MG63 (cell line): ENCODE data around the gene SLC4A7. TPM values are rescaled to one million over a fixed set of nuclear protein-coding genes. Genes with fewer than 3 reads are reported as not detected.
"Not testable (repeated sequence)": the region's sequence is repeated elsewhere in the genome, so short reads cannot be mapped to it uniquely, and the experiment has no call there.

Experiments
- DNase-seq: peaks from one replicate; pipeline ENCODE4 v3.0.0-alpha.2; 2020
- H3K27me3 ChIP-seq: fragments of 250-450 bp; sonication (Bioruptor Pico); 2 replicates; pipeline ENCODE4 v1.5.1; 2020; ENCODE audit warnings: mild to moderate bottlenecking, moderate library complexity
- H3K36me3 ChIP-seq: fragments of 250-450 bp; sonication (Bioruptor Pico); 2 replicates; pipeline ENCODE4 v1.5.1; 2020; ENCODE audit warnings: mild to moderate bottlenecking, moderate library complexity
- H3K4me3 ChIP-seq: fragments of 250-450 bp; sonication (Bioruptor Pico); 2 replicates; pipeline ENCODE4 v1.5.1; 2020; ENCODE audit warnings: mild to moderate bottlenecking, moderate library complexity
- H3K9me3 ChIP-seq: fragments of 250-450 bp; sonication (Bioruptor Pico); 2 replicates; pipeline ENCODE4 v1.5.1; 2020; ENCODE audit warnings: mild to moderate bottlenecking, moderate library complexity
- total RNA-seq: library from RNA; depleted of rRNA; stranded (reverse); fragments of >200 nt; shearing (Covaris generic); gene quantifications from 2 replicates; pipeline ENCODE4 v1.2.3, GENCODE V29; 2014; ENCODE audit warnings: low replicate concordance

SLC4A7 gene
- total RNA-seq, 1 experiment from 2014 or later = 21.6 TPM

DNA sequence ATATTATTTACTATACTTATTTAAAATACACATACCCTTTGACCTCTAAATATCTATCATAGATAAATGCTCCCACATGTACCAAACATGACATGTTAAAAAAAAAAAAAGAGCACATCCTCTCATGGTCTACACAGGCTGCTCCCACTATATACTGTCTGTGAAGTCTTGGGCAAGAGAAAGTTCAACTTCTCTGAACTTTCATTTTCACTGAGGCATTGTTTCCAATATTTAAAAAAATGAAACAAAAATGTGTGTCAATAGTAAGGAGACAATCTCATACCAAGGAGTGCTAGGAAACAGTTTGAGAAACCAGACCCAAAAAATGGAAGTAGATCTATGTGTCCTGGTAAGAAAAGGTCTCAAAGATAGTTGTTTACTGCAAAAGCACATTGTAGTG, 29.3 kb downstream of the SLC4A7 start:
- H3K36me3 ChIP-seq = peaks cover 39% of the 10 kb centered on the region
- H3K4me3 ChIP-seq = no peak overlapping the region
- H3K27me3 ChIP-seq = no peaks in the 10 kb centered on the region
- DNase-seq = no peak
- no peaks in the 10 kb centered on the region for H3K9me3 ChIP-seq

GRCh38 chr3:27454461-27454860, 29.7 kb downstream of the SLC4A7 start:
- Histone ChIP-seq H3K27me3 (no peaks in the 10 kb centered on the region), H3K9me3 (no peaks in the 10 kb centered on the region), H3K4me3 (no peak overlapping the region), H3K36me3 (peaks cover 39% of the 10 kb centered on the region)
- DNase-seq = no peak

- DNase-seq = no peak
- Histone ChIP-seq H3K36me3 (peaks cover 45% of the 10 kb centered on the region), H3K4me3 (no peak overlapping the region), H3K9me3 (no peaks in the 10 kb centered on the region), H3K27me3 (no peaks in the 10 kb centered on the region)
Measured at GRCh38 chr3:27452368-27453090, 31.7 kb downstream of the SLC4A7 start.

DNA sequence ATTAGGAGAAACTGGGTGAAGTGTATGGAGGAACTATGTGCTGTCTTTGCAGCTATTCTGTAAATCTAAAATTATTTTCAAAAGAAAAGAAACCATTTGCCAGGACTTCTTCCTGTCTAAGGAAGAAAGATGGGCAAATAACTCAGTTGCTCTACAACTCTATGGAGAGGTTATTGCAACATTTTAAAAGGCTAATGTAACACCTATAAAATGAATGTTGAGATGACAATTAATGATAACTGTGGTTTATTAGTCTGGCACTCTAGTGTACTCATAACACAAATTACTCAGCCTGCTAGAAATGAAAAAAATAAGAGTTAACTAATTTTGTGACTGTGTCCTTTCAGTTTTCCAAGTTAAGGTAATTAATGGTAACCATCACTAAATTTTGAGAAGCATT, 32.3 kb downstream of the SLC4A7 start:
- no peak for DNase-seq
- Histone ChIP-seq H3K9me3 (no peaks in the 10 kb centered on the region), H3K4me3 (no peak overlapping the region), H3K36me3 (peaks cover 39% of the 10 kb centered on the region), H3K27me3 (no peaks in the 10 kb centered on the region)

DNA sequence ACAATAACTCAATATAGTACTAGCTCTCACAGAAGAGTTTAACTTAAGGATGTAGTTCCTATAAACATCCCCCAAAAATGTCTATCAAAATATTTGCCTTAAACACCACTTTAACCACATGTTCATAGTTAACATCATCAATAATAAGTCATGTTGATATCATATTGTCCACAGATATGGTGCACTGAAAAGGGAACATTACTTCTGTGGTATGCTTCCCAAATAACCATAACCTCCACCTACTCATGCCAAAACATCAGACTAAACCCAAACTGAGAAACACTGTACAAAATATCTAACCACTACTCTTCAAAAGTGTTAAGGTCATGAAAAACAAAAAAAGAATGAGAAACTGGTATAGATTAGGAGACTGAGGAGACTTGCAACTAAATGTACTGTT, 32.9 kb downstream of the SLC4A7 start:
- H3K9me3 ChIP-seq = no peaks in the 10 kb centered on the region
- H3K36me3 ChIP-seq = peaks cover 39% of the 10 kb centered on the region
- no peak overlapping the region for H3K4me3 ChIP-seq
- no peaks in the 10 kb centered on the region for H3K27me3 ChIP-seq
- no peak for DNase-seq

DNA sequence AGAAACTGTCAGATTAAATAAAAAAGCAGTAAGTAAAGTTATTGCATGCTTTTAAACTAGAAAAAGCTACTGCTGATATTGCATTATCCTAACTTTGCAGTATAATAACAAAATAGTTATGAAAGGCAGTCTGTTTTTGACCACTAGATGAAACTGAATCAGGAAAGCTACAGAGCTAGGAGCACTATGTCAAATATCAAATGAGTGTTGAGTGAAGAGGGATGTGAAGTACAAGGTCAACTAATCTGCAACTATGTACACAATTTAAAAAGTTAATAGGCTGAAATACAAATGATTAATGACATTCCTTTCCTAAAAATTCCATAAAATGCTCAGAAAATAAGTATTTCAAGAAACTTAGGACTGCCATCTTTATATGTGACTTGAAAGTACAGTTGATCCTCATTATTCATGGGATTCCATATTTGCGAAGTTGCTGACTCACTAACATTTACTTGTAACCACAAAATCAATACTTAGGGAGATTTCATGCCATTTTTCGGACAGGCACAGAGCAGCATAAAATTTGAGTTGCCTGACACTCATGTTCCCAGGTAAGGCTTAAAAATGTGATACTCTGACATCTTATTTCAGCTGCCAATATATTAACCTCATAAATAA, 34.5 kb downstream of the SLC4A7 start:
- Histone ChIP-seq H3K36me3 (peaks cover 42% of the 10 kb centered on the region), H3K4me3 (no peak overlapping the region), H3K9me3 (no peaks in the 10 kb centered on the region), H3K27me3 (no peaks in the 10 kb centered on the region)
- DNase-seq = no peak

DNA sequence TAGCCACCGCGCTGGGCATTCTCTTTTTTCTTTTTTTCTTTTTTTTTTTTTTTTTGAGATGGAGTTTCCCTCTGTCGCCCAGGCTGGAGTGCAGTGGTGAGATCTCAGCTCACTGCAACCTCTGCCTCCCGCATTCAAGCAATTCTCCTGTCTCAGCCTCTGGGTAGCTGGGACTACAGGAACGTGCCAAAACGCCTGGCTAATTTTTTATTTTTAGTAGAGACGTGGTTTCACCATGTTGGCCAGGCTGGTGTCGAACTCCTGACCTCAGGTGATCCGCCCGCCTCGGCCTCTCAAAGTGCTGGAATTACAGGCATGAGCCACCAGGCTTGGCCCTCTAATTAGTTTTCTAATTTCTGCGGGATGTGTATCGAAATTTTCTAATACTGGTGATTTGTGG, 41.2 kb downstream of the SLC4A7 start:
- not testable (repeated sequence) for H3K4me3 ChIP-seq, DNase-seq, H3K9me3 ChIP-seq, H3K27me3 ChIP-seq
- H3K36me3 ChIP-seq = peaks cover 53% of the 10 kb centered on the region

GRCh38 chr3:27438352-27438751, 45.8 kb downstream of the SLC4A7 start:
- H3K4me3 ChIP-seq = not testable (repeated sequence)

GRCh38 chr3:27431116-27431515, 53.1 kb downstream of the SLC4A7 start:
- peaks cover 79% of the 10 kb centered on the region for H3K36me3 ChIP-seq
- no peaks in the 10 kb centered on the region for H3K27me3 ChIP-seq
- H3K4me3 ChIP-seq = no peak overlapping the region
- DNase-seq = peak; percentile 64
- H3K9me3 ChIP-seq = no peaks in the 10 kb centered on the region

More at GRCh38 chr3:27438352-27438751, 45.8 kb downstream of the SLC4A7 start:
- H3K9me3 ChIP-seq, H3K27me3 ChIP-seq, DNase-seq: not testable (repeated sequence)
- H3K36me3 ChIP-seq = peaks cover 71% of the 10 kb centered on the region

DNA sequence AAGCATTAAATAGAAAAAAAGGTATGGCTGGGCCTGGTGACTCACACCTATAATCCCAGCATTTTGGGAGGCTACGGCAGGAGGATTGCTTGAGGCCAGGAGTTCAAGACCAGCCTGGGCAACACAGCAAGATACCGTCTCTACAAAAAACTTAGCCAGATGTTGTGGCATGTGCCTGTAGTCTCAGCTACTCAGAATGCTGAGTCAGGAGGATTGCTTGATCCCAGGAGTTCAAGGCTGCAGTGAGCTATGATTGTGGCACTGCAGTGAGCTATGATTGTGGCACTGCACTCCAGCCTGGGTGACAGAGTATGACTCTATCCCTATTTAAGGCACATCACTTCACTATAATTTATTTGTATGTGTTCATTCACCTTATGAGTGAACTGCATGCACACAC, 54.3 kb downstream of the SLC4A7 start:
- no peak for DNase-seq
- Histone ChIP-seq H3K4me3 (no peak overlapping the region), H3K36me3 (peaks cover 75% of the 10 kb centered on the region), H3K9me3 (no peaks in the 10 kb centered on the region), H3K27me3 (no peaks in the 10 kb centered on the region)

GRCh38 chr3:27428446-27428845, 55.7 kb downstream of the SLC4A7 start:
- Histone ChIP-seq H3K36me3 (peaks cover 74% of the 10 kb centered on the region), H3K4me3 (no peak overlapping the region), H3K9me3 (no peaks in the 10 kb centered on the region), H3K27me3 (no peaks in the 10 kb centered on the region)
- DNase-seq = no peak

DNA sequence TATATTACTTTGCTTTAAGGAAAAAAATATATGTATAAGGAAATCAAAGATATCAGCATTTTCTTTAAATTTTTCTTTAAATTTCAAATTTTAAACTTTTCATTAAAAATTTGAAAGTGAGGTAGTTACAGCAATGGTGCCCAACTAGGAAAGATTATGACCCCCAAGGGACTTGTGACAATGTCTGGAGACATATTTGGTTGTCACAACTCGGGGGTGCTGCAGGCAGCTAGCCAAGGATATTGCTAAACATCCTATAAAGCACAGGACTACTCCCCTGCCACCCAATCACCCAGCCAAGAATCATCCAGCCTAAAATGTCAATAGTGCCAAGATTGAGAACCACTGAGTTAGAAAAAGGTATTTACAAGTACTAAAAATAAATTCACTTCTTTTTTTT, 57.3 kb downstream of the SLC4A7 start:
- no peak for DNase-seq
- no peaks in the 10 kb centered on the region for H3K9me3 ChIP-seq

DNA sequence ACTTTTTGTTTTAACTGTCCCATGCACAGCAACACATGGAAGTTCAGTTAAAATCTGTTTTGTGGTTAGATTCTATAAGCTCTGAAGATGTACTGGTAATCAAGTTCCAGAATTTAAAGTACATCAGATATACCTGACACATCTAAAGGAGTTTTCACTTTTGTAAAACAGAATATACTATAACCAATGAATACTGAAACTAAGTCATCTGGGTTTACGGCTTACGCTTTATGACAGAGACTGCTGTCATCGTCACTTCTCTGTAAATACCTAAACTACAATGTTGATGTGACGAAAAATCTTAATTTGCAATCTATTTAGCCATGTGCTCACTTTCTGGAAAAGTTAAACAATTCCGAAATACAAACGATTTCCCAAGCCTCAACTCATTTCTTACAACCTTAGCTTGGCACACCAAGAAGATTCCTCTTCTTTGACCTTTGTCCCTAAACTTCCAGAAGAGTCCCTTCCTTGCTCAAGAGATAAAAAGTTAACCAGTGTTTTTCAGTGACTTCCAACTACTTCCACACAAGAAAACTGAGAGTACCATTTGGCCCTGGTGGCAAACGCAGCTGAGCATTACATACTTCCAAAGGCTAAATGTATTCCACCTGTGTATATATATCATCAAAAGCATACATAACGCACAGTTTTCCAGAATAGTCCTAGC, 58.2 kb downstream of the SLC4A7 start:
- no peak for DNase-seq
- Histone ChIP-seq H3K27me3 (no peaks in the 10 kb centered on the region), H3K4me3 (no peak overlapping the region), H3K9me3 (no peaks in the 10 kb centered on the region), H3K36me3 (peaks cover 84% of the 10 kb centered on the region)

More for the DNA sequence above, 57.3 kb downstream of the SLC4A7 start:
- Histone ChIP-seq H3K4me3 (no peak overlapping the region), H3K36me3 (peaks cover 75% of the 10 kb centered on the region), H3K27me3 (no peaks in the 10 kb centered on the region)

GRCh38 chr3:27424812-27425521, 59.2 kb downstream of the SLC4A7 start:
- not testable (repeated sequence) for H3K27me3 ChIP-seq, H3K9me3 ChIP-seq, H3K4me3 ChIP-seq, DNase-seq
- peaks cover 88% of the 10 kb centered on the region for H3K36me3 ChIP-seq

DNA sequence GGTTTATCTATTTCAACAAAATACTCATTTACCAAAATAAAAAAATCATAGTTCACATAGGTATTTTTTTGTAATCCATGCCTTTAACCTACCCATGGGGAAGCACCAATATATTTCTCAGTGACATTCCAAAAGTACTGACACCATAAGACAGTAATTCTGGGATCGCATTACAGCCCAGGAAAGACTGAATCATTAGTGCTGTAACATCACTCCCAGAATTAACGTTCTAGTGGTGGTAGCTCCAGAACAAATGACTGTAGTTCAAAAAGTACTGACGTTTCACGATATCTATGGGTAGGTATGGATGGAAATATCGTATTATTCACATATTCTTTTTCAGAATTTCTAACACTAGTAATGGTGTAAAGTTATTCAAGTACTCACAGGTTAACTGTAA, 60.7 kb downstream of the SLC4A7 start:
- Histone ChIP-seq H3K27me3 (no peaks in the 10 kb centered on the region), H3K9me3 (no peaks in the 10 kb centered on the region), H3K4me3 (no peak overlapping the region), H3K36me3 (peaks cover 86% of the 10 kb centered on the region)
- no peak for DNase-seq

GRCh38 chr3:27422617-27423016, 61.6 kb downstream of the SLC4A7 start:
- DNase-seq = no peak
- no peaks in the 10 kb centered on the region for H3K9me3 ChIP-seq
- no peaks in the 10 kb centered on the region for H3K27me3 ChIP-seq
- H3K36me3 ChIP-seq = peaks cover 86% of the 10 kb centered on the region
- no peak overlapping the region for H3K4me3 ChIP-seq

- Histone ChIP-seq H3K9me3 (no peaks in the 10 kb centered on the region), H3K27me3 (no peaks in the 10 kb centered on the region), H3K36me3 (peaks cover 73% of the 10 kb centered on the region)
Measured at GRCh38 chr3:27415202-27415601, 69.0 kb downstream of the SLC4A7 start.

More at GRCh38 chr3:27415202-27415601, 69.0 kb downstream of the SLC4A7 start:
- DNase-seq = no peak
- H3K4me3 ChIP-seq = no peak overlapping the region
